GM12878 (cell line): ENCODE results near the gene PPDPF. TPM values are rescaled to one million over a fixed set of nuclear protein-coding genes. Genes with fewer than 3 reads are reported as not detected.

Experiments
- CUX1 ChIP-seq: IDR thresholded peaks from 2 replicates; pipeline ENCODE4 v1.6.1; 2012; ENCODE audit warnings: improper control_type of control experiment, low read depth, low read length; ENCODE audit not compliant: insufficient replicate concordance
- EGR1 ChIP-seq, 2 experiments: IDR thresholded peaks; 1 replicate in 1 of 2; 2 replicates in 1 of 2; pipeline ENCODE4 v1.6.1; 2011 to 2012; ENCODE audit warnings: low read depth in 2 of 2, low read length in 2 of 2, borderline replicate concordance in 1 of 2, mild to moderate bottlenecking in 1 of 2, moderate library complexity in 1 of 2
- IRF3 ChIP-seq: fragments of 450-650 bp; IDR thresholded peaks from 2 replicates; pipeline ENCODE4 v1.6.1; 2014; ENCODE audit warnings: mild to moderate bottlenecking
- LARP7 ChIP-seq: fragments of 450-650 bp; IDR thresholded peaks from 2 replicates; pipeline ENCODE4 v1.6.1; 2017; ENCODE audit warnings: mild to moderate bottlenecking
- MYC ChIP-seq: IDR thresholded peaks from 2 replicates; pipeline ENCODE4 v1.6.1; 2011; ENCODE audit warnings: mild to moderate bottlenecking, low read length, moderate library complexity, inconsistent platforms; ENCODE audit not compliant: insufficient read depth, insufficient replicate concordance, insufficient read length, severe bottlenecking
- NBN ChIP-seq: fragments of 450-650 bp; IDR thresholded peaks from 2 replicates; pipeline ENCODE4 v1.6.1; 2016
- SIX5 ChIP-seq: IDR thresholded peaks from 2 replicates; pipeline ENCODE4 v1.6.1; 2011; ENCODE audit warnings: mild to moderate bottlenecking, low read depth, low read length, moderate library complexity; ENCODE audit not compliant: severe bottlenecking
- TARDBP ChIP-seq: IDR thresholded peaks from 2 replicates; pipeline ENCODE4 v1.6.1; 2016; ENCODE audit warnings: borderline replicate concordance
- TBL1XR1 ChIP-seq: IDR thresholded peaks from 2 replicates; pipeline ENCODE4 v1.6.1; 2012; ENCODE audit warnings: low read depth, low read length, improper control_type of control experiment
- ZBTB40 ChIP-seq: fragments of 450-650 bp; IDR thresholded peaks from 2 replicates; pipeline ENCODE4 v1.6.1; 2016; ENCODE audit warnings: mild to moderate bottlenecking, moderate library complexity, borderline replicate concordance
- polyA plus RNA-seq, 11 experiments: library from polyadenylated mRNA; depleted of rRNA in 4 of 11; unstranded in 6 of 11; stranded (reverse) in 5 of 11; fragments of >200 nt; fragmentation: Nextera tagmentation in 4 of 11; fragmentation: Illumina TruSeq in 1 of 11; extraction: Ambion mirVana in 4 of 11; extraction: Trizol in 1 of 11; gene quantifications; 1 replicate in 1 of 11; 2 replicates in 10 of 11; pipeline versions ENCODE4 v1.2.1 to v1.2.3, GENCODE V29; 2011 to 2016; ENCODE audit warnings: inconsistent platforms in 2 of 11, missing spikeins in 2 of 11, low read depth in 1 of 11
- total RNA-seq, 4 experiments: library from RNA; depleted of rRNA in 3 of 4; stranded (reverse); fragments of >200 nt in 3 of 4; fragmentation: Illumina TruSeq in 1 of 4; extraction: Trizol in 1 of 4; gene quantifications; 2 replicates each; pipeline versions ENCODE4 v1.2.1 to v1.2.3, GENCODE V29; 2013 to 2021

PPDPF gene
- total and polyA plus RNA-seq, 10 of the 15 experiments (the other 5 are each of a cell fraction or from before 2014, with no cell fraction given) = 0.32 to 154 (median 22.8) TPM

- TF ChIP-seq IRF3 (no peak), MYC (no peak), EGR1 (IDR thresholded peaks at IDR 0.05; ENCODE audit: borderline replicate concordance in 1 of 2, low read depth in 2 of 2, low read length in 2 of 2) (peak in 1 of 2 experiments; percentile 53; a peak in 2 of 3 replicates), TBL1XR1 (0 out of 2 replicates have a peak, but pooled peaks have one; percentile 29), SIX5 (no peak), CUX1 (no peak), ZBTB40 (peak; percentile 42; the same call in 1 of the 2 replicates), NBN (peak; percentile 42; the same call in 1 of the 2 replicates), TARDBP (no peak), LARP7 (no peak)
Measured at GRCh38 chr20:63542696-63543095, 22.1 kb downstream of the PPDPF start (continued).
